ENCODE data around the gene ATN1.
"Not testable (repeated sequence)": the region's sequence is repeated elsewhere in the genome, so short reads cannot be mapped to it uniquely, and the experiment has no call there.

GRCh38 chr12:6889775-6890573 is 37.8 kb upstream of the ATN1 start:
- TF ChIP-seq CTCF (IDR thresholded peaks at IDR 0.05 in 8 of 11, conservative IDR thresholded peaks at IDR 0.05 in 3 of 11); POLR2A (IDR thresholded peaks at IDR 0.05): not testable (repeated sequence)

Data from spleen (tissue), 7 donors.